HG03064 (cell line): ENCODE data around the gene MFNG.
"Not testable (repeated sequence)": the region's sequence is repeated elsewhere in the genome, so short reads cannot be mapped to it uniquely, and the experiment has no call there.

Experiments used
- ATAC-seq: cut with Tn5 transposase; IDR thresholded peaks from one replicate; pipeline ENCODE4 v1.9.1; 2021; ENCODE audit warnings: low read depth; ENCODE audit not compliant: unreplicated experiment

MFNG gene

GRCh38 chr22:37476389-37477329, 9.5 kb downstream of the MFNG start:
- no peak for ATAC-seq

GRCh38 chr22:37474447-37475090, 11.6 kb downstream of the MFNG start:
- ATAC-seq, result no peak

- no peak for ATAC-seq
Measured at GRCh38 chr22:37473437-37473946, 12.7 kb downstream of the MFNG start.

- ATAC-seq, result no peak
Measured at GRCh38 chr22:37472418-37473006, 13.7 kb downstream of the MFNG start.

GRCh38 chr22:37471727-37472417, 14.3 kb downstream of the MFNG start:
- no peak for ATAC-seq

- no peak for ATAC-seq
Measured at GRCh38 chr22:37470087-37470445, 16.1 kb downstream of the MFNG start.

- no peak for ATAC-seq
Measured at GRCh38 chr22:37469416-37470086, 16.6 kb downstream of the MFNG start.

GRCh38 chr22:37468201-37468695, 17.9 kb downstream of the MFNG start:
- not testable (repeated sequence) for ATAC-seq

GRCh38 chr22:37467391-37467955, 18.7 kb downstream of the MFNG start:
- ATAC-seq, result no peak

- no peak for ATAC-seq
Measured at GRCh38 chr22:37464181-37464580, 22.0 kb downstream of the MFNG start.

GRCh38 chr22:37462983-37463382, 23.2 kb downstream of the MFNG start:
- no peak for ATAC-seq

- no peak for ATAC-seq
Measured at GRCh38 chr22:37462436-37462835, 23.7 kb downstream of the MFNG start.

- ATAC-seq, result no peak
Measured at GRCh38 chr22:37461961-37462360, 24.2 kb downstream of the MFNG start.

GRCh38 chr22:37460684-37461083, 25.5 kb downstream of the MFNG start:
- ATAC-seq, result no peak

- no peak for ATAC-seq
Measured at GRCh38 chr22:37459206-37459605, 27.0 kb downstream of the MFNG start.

GRCh38 chr22:37457093-37457893, 28.9 kb downstream of the MFNG start:
- no peak for ATAC-seq

GRCh38 chr22:37456346-37456745, 29.8 kb downstream of the MFNG start:
- no peak for ATAC-seq

- ATAC-seq, result no peak
Measured at GRCh38 chr22:37455896-37456295, 30.3 kb downstream of the MFNG start.
